GM19452 (cell line): ENCODE measurements around the gene IMPDH1.

Source experiments
- ATAC-seq: cut with Tn5 transposase; IDR thresholded peaks from one replicate; pipeline ENCODE4 v1.9.1; 2021; ENCODE audit not compliant: unreplicated experiment

Gene IMPDH1

DNA sequence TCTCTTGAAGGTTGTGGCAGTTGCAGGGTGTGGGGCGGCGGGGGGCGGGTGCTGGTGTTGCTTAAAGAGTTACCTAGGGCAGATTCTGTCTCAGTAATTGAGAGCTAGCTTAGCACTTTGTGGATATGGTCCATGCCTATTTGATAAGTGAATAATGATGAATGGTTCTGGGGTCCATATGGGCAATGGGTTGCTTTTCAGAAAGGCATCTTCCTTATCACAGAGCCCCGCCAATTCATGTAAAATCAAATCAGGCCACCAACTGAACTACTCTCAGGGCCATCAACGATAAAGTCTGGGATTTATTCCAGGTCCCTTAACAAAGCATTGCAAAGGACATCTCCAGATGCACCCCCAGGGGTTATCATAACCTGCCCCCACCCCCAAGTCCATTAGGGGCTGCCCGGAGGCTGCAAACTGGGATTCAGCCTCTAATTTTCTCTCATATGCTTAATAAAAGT is 46.5 kb downstream of the IMPDH1 start:
- ATAC-seq = no peak

GRCh38 chr7:128362670-128363069 is 47.1 kb downstream of the IMPDH1 start:
- no peak for ATAC-seq

GRCh38 chr7:128361411-128362379 is 48.1 kb downstream of the IMPDH1 start, which contains the start of gene PRRT4:
Gene PRRT4, minus strand, starts transcription at chr7:128361690.
- no peak for ATAC-seq

DNA sequence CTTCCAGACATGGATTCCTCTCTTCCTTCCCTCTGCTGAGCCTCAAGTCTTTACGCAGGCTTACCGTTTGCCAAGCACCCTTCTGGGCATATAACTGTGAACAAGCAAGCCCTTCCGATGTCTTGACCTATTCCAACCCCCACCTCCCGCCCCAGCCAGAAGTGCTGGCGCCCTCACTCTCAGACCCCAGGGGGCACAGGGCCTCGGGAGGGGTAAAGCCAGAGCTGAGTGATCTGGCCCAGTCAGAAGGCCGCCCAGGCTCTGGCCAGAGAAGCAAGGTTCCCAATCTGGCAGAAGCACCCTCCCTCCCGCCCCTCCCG is 49.5 kb downstream of the IMPDH1 start:
- ATAC-seq = no peak

DNA sequence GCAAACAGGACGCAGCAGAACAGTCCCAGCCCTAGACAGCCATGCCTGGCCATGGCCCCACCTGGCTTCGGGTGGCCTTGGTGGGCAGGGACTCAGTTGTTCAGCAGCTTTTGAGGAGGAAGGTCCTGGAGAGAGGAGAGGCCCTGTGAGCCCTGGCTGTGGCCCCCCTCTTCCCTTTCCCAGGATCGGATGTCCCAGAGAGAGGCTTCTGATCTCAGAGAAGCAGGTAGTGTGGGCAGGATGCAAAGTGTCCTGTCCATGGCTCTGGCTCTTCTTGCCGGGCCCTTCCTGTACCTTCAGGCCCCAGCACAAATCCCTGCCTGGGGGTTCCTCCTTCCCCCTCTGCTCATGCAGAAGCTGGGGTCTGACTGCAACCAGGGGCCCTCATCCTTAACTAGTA is 49.8 kb downstream of the IMPDH1 start:
- ATAC-seq = no peak

DNA sequence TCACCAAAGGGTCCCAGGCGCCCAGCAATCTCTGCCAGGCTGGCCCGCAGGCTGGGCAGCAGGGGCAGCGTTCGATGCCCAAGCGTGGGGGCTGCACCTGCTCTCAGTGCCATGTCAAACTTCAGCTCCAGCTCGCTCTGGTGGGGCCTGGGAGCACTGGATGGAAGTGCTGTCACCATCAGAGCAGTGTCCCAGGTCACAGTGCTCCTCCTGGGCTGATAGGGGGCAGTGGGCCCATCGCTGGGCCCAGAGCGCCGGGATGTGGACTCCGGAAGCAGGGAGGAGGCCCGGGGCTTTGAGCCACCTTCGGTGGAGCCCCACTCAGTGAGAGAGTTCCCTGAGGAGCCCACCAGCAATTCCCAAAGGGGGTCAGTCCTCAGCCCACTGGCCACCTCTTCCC is 50.4 kb downstream of the IMPDH1 start:
- no peak for ATAC-seq

DNA sequence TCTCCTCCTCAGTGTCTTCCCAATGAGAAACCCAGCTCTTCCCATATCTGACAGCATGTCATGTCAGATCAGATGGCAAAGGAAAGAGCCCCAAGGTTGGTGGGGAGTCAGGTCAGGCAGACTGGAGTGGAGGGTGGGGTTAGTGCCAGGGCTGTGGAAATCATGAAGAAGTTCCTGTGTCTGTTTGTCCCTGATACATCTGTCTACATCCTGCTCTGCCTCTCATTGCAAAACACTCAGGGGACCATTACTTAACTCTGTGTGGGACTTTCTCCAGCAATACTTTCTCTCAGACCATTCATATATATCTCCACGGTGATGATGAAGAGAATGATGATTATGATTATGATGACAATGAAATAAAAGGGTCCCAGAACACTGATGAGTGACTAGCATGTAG is 51.5 kb downstream of the IMPDH1 start:
- ATAC-seq = no peak

- ATAC-seq = no peak
These were observed 52.6 kb downstream of the IMPDH1 start for GRCh38 chr7:128357217-128357613.

DNA sequence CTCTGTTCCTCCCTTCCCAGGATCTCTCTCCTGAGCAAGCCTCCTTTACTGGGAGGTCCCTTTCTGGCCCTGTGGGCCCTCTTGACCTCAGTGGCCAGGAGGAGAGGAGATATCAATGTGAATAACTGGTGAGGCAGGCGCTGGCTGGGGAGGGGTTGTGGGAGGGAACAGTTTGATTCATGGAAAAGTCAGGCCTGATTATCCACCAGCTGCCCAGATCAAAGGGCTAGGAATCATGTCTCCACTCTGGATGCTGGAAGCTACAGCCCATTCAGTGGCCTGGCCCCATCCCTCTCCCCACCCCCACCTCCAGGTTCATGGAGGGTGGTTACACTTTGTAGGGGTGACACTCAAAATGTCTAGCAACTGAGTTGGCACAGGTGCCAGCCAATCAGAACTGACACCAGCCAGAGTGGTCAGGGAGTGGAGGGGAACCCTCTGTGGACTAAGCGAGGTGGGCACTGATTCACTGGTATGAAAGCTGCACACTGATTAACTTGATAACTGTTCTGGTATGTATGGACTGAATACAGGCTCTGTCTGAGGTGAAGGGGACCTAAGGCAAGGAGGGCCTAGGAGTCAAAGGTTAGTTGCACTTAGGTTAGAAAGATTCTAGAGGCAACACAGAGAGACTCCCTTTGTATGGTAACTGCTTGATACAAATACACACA is 53.1 kb downstream of the IMPDH1 start:
- ATAC-seq = no peak

GRCh38 chr7:128353610-128354009 is 56.2 kb downstream of the IMPDH1 start:
- ATAC-seq = no peak

DNA sequence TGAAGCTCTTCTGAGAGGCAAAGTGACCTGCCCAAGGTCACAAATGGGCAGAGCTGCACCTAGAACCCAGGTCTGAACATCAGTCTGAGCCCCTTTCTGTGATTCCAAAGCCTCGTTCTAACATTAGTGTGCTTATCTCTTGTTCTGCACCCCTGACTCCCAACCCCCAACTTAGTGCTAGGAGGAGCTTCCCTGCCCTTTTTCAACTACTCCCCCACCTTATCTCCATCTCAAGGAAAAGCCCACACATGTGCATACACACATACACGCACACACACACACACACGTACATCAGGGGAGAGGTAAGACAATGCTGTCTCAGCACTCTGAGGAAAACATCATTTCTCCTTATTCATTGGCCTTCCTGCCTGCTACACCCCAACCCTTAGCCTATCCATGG is 56.6 kb downstream of the IMPDH1 start:
- ATAC-seq = no peak

DNA sequence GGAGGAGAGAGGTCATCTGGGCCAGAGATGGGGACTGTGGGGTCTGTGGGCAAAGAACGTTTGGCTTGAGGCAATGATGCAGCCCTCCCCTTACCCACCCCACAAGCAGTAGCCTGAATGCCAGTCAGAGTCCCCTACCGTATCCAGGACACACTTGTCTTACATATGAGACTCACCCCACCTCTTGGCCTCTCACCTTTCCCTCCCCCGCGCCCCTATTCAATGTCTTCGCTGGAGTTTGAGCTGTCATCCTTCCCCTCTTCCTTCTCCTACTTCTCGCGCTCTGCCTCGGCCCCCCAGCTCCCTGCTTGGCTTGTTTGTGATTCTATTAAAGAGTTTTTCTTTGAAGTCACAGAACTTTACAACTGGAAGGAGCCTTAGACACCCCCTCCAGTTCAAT is 57.1 kb downstream of the IMPDH1 start:
- no peak for ATAC-seq

DNA sequence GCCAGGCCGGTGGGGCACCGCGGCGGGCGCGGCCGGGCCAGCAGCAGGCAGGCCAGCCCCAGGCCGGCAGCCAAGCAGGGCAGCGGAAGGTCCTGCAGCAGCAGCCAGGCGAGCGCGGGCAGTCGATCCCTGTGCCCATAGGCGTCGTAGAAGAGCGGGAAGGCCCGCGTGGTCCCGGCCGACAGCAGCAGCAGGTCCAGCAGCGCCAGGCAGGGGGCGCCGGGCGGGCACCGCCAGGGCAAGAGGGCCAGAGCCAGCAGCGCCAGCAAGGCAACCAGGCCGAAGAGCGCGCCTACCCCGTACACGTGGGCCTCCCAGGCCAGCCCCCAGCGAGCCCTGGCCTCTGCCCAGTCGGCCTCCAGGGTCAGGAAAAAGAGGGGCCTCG is 57.6 kb downstream of the IMPDH1 start:
- no peak for ATAC-seq

GRCh38 chr7:128351296-128352152 is 58.3 kb downstream of the IMPDH1 start:
- no peak for ATAC-seq

- no peak for ATAC-seq
These were observed 59.0 kb downstream of the IMPDH1 start for GRCh38 chr7:128350708-128351295.

GRCh38 chr7:128349466-128349825 is 60.3 kb downstream of the IMPDH1 start:
- ATAC-seq = no peak

DNA sequence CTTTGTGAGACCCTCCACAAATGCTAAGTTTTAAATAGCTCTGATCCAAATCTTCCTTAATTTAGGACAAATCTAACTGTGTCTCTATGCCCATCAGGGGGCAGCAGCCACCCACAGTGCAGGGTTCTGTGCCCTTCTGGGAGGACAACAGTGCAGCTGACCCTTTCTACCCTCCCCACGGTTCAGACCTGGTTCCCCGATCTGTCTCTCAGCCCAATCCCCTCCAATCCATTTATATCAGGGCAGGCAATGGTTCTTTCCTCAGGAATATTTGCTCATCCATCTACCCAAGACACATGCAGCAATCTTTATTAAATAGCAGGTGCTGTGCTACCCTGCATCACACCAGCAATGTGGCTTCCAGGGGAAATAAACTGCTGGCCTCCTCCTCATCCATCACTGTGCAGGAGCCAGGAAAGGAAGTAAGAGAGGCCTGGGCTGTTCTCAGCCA is 62.1 kb downstream of the IMPDH1 start:
- ATAC-seq = no peak

- no peak for ATAC-seq
These were observed 65.4 kb downstream of the IMPDH1 start for GRCh38 chr7:128344431-128344774.

DNA sequence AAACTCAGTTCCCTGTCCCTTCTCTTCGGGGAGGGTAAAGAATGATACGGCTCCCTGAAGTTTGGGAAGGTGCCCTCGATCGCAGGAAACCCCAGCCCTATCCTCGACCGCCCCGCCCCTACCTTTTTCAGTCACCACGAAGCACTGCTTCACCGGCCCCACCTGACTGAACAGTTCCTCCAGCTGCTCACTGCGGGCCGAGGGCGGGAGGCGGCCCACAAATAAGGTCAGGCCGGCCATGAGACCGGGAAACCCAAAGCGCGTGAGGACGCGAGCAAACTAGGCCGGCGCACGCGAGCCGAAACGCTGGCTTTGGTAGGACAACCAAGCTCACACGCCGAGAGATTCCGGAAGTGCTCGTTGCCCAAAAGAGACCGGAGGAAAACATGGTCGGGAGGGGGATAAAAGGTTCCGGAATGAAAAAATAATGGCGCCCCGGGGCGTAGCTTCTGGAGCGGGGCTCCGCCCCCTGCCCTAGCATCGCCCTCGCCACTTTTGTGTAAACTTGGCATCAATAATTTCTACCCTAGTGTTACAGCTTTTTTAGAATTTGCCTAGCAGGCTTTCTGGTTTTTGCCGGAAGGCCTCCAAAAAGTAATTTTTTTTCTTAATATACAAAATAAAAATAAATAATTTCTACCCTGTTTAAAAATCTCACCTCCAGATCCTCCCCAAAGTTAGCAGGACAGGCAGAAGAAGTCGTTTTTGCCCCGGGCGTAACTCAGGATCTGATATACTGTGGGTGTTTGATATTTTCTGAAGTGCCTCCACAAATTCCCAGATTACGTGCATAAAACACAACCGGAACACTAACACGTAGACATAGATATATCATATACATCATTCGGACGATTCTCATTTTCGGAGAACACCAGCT is 66.0 kb downstream of the IMPDH1 start, which contains the start of gene RBM28:
Gene RBM28, minus strand, starts transcription at position 355 of the 877 bp plus-strand sequence. Its CDS starts 115 bp downstream, at position 240.
- peak; percentile 98 for ATAC-seq
